Measurements from ENCODE around the gene AANAT.

DNA sequence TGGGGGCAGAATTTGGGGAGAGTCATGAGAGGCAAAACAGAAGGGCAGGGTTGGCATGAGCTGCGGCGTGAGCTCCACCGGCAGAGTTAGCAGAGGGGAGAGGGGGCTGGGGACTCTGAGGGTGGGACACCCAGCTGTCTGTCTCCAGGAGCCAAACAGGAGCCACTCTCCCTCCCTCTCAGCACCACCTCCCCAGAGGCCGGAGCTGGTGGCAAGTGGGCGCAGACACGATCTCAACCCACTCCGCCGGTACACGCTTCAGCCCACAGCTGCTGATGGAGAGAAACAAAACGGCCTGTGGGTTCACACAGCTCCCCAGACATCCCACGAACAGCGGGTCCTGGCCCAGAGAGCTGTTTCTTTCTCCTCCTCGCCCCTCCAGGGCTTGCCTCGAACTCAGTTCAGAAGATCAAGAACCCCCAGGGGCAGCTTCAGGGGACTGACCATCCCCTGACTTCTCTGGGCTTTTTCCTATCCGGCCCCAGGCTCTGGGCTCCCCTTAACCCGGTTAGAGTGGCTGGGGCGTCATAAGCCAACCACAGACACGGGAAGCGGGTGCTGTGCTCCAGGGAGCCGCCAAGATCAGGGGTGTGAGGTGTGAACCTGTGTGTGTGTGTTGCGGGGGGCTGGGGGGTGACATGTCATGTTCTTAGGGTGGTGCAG is 26.2 kb downstream of the AANAT start:
- TF ChIP-seq, protein P1, sequence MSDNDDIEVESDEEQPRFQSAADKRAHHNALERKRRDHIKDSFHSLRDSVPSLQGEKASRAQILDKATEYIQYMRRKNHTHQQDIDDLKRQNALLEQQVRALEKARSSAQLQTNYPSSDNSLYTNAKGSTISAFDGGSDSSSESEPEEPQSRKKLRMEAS (IDR thresholded peaks at IDR 0.05), result no peak
- TF ChIP-seq YY1 (IDR thresholded peaks at IDR 0.05; ENCODE audit: low read depth), result no peak
- TF ChIP-seq EP300 (IDR thresholded peaks at IDR 0.05; ENCODE audit: borderline replicate concordance), result no peak
- TF ChIP-seq RAD21 (IDR thresholded peaks at IDR 0.05; ENCODE audit: low read depth), result no peak
- no peak for TF ChIP-seq TAF1 (IDR thresholded peaks at IDR 0.05; ENCODE audit: low read depth)
- no peak for TF ChIP-seq TEAD4 (IDR thresholded peaks at IDR 0.05)

Data from Ishikawa (cell line).